ENCODE results near the gene P2RY8. TPM values are rescaled to one million over a fixed set of nuclear protein-coding genes. Genes with fewer than 3 reads are reported as not detected.

The P2RY8 gene
- polyA plus RNA-seq, 3 donors = 18.9 to 40.0 (median 33.3) TPM

- H3K4me3 ChIP-seq (replicated peaks in 1 of 3; ENCODE audit: low read depth in 2 of 3, low read length in 3 of 3) = peak overlapping the region; percentile 83 to 97 (median 91)
- H3K4me2 ChIP-seq (replicated peaks; ENCODE audit: extremely low read depth, low read length, poor library complexity, severe bottlenecking) = peak overlapping the region; percentile 98
- no peaks in the 10 kb centered on the region for H3K27me3 ChIP-seq (ENCODE audit: control insufficient read depth in 2 of 2, insufficient read depth in 2 of 2, low read length in 2 of 2)
- H3K9ac ChIP-seq (ENCODE audit: insufficient read depth, low read length, poor library complexity, severe bottlenecking) = peak overlapping the region; percentile 79
- intact Hi-C loops (cut with micrococcal nuclease) = loop anchor here (2.0 to 10.0 kb wide), 8 partner anchors 55 to 1153 kb away; partner anchors contain the start of genes SLC25A6 (in 2 of the 2) and P2RY8 (in 1 of the 2)
- Mint-ChIP-seq H3K4me1 (peaks cover 7% of the 10 kb centered on the region), H3K4me3 (peak overlapping the region; percentile 86 to 93), H3K27ac (peak overlapping the region in 4 of 7 donors; percentile 86 to 90 (median 89)), H3K9me3 (peaks cover 22 to 29% (median 25%) of the 10 kb centered on the region in 7 donors), H3K36me3 (peaks cover 11 to 21% of the 10 kb centered on the region in 2 donors), H3K27me3 (ENCODE audit: low read depth in 3 of 3) (peaks cover 3 to 9% (median 7%) of the 10 kb centered on the region in 3 donors)
- H3K27ac ChIP-seq (ENCODE audit: low read depth in 1 of 2, low read length in 2 of 2) = peak overlapping the region; percentile 69 to 86
- H3K9me3 ChIP-seq (replicated peaks in 1 of 2; ENCODE audit: control insufficient read depth in 1 of 2, insufficient read depth in 1 of 2, low read length in 2 of 2) = peaks cover 9 to 23% of the 10 kb centered on the region in 2 donors
- H3K79me2 ChIP-seq (ENCODE audit: insufficient read depth, low read length) = peaks cover 22% of the 10 kb centered on the region
- WGBS (ENCODE audit: insufficient coverage) = 26% methylated on average over 14 of the region's 23 CpGs
- H3K36me3 ChIP-seq (replicated peaks in 1 of 2; ENCODE audit: control insufficient read depth in 1 of 2, insufficient read depth in 2 of 2, low read length in 2 of 2) = no peaks in the 10 kb centered on the region
- DNase-seq = peak in 1 of 3 donors; percentile 25
- peaks cover 13 to 16% of the 10 kb centered on the region in 2 donors for H3K4me1 ChIP-seq (ENCODE audit: control insufficient read depth in 1 of 2, insufficient read depth in 2 of 2, low read length in 2 of 2)
- TF ChIP-seq CTCF (IDR thresholded peaks at IDR 0.05) = no peak
- H2AFZ ChIP-seq (ENCODE audit: insufficient read depth, low read depth, low read length, poor library complexity, severe bottlenecking) = peak overlapping the region; percentile 75
- H4K20me1 ChIP-seq (ENCODE audit: insufficient read depth, low read length) = peaks cover 26% of the 10 kb centered on the region
These were observed 85.1 kb downstream of the P2RY8 start for GRCh38 chrX:1451661-1452515.

GRCh38 chrX:1451251-1451660 is 85.7 kb downstream of the P2RY8 start:
- Histone ChIP-seq H3K27ac (ENCODE audit: low read depth in 1 of 2, low read length in 2 of 2) (no peak overlapping the region), H3K79me2 (ENCODE audit: insufficient read depth, low read length) (peaks cover 22% of the 10 kb centered on the region), H4K20me1 (ENCODE audit: insufficient read depth, low read length) (peaks cover 26% of the 10 kb centered on the region), H3K27me3 (ENCODE audit: control insufficient read depth in 2 of 2, insufficient read depth in 2 of 2, low read length in 2 of 2) (no peaks in the 10 kb centered on the region), H3K4me2 (replicated peaks; ENCODE audit: extremely low read depth, low read length, poor library complexity, severe bottlenecking) (peak overlapping the region; percentile 98), H3K9ac (ENCODE audit: insufficient read depth, low read length, poor library complexity, severe bottlenecking) (no peak overlapping the region), H3K36me3 (replicated peaks in 1 of 2; ENCODE audit: control insufficient read depth in 1 of 2, insufficient read depth in 2 of 2, low read length in 2 of 2) (no peaks in the 10 kb centered on the region), H2AFZ (ENCODE audit: insufficient read depth, low read depth, low read length, poor library complexity, severe bottlenecking) (no peak overlapping the region), H3K4me1 (ENCODE audit: control insufficient read depth in 1 of 2, insufficient read depth in 2 of 2, low read length in 2 of 2) (peaks cover 13 to 16% of the 10 kb centered on the region in 2 donors), H3K9me3 (replicated peaks in 1 of 2; ENCODE audit: control insufficient read depth in 1 of 2, insufficient read depth in 1 of 2, low read length in 2 of 2) (peaks cover 9 to 23% of the 10 kb centered on the region in 2 donors), H3K4me3 (replicated peaks in 1 of 3; ENCODE audit: low read depth in 2 of 3, low read length in 3 of 3) (peak overlapping the region in 1 of 3 experiments; percentile 97)
- peak in 1 of 3 donors; percentile 19 for DNase-seq
- no peak for TF ChIP-seq CTCF (IDR thresholded peaks at IDR 0.05)
- Mint-ChIP-seq H3K27me3 (ENCODE audit: low read depth in 3 of 3) (peaks cover under 1 to 10% (median 6%) of the 10 kb centered on the region in 3 donors), H3K36me3 (peaks cover 11 to 23% of the 10 kb centered on the region in 2 donors), H3K9me3 (peaks cover 22 to 31% (median 27%) of the 10 kb centered on the region in 7 donors), H3K27ac (no peak overlapping the region), H3K4me1 (peaks cover 8% of the 10 kb centered on the region), H3K4me3 (peak overlapping the region in 1 of 2 donors; percentile 86)
- WGBS (ENCODE audit: insufficient coverage) = 90% methylated on average over 4 of the region's 6 CpGs
- intact Hi-C loops (cut with micrococcal nuclease) = loop anchor here (5.0 to 10.0 kb wide), 6 partner anchors 56 to 1154 kb away; partner anchors contain the start of genes P2RY8 (in 1 of the 2) and SLC25A6 (in 1 of the 2)

Data from CD14-positive monocyte (primary cell).